ENCODE results near the gene PARD3B. TPM values are rescaled to one million over a fixed set of nuclear protein-coding genes. Genes with fewer than 3 reads are reported as not detected.

PARD3B gene
- total RNA-seq, 4 donors from 2014 or later = 6.5 to 17.3 (median 12.7) TPM

GRCh38 chr2:204988836-204989235, 443.6 kb downstream of the PARD3B start:
- DNase-seq (ENCODE audit: low spot score in 2 of 2) = no peak
- TF ChIP-seq POLR2A (IDR thresholded peaks at IDR 0.05) = no peak
- TF ChIP-seq, protein P1, sequence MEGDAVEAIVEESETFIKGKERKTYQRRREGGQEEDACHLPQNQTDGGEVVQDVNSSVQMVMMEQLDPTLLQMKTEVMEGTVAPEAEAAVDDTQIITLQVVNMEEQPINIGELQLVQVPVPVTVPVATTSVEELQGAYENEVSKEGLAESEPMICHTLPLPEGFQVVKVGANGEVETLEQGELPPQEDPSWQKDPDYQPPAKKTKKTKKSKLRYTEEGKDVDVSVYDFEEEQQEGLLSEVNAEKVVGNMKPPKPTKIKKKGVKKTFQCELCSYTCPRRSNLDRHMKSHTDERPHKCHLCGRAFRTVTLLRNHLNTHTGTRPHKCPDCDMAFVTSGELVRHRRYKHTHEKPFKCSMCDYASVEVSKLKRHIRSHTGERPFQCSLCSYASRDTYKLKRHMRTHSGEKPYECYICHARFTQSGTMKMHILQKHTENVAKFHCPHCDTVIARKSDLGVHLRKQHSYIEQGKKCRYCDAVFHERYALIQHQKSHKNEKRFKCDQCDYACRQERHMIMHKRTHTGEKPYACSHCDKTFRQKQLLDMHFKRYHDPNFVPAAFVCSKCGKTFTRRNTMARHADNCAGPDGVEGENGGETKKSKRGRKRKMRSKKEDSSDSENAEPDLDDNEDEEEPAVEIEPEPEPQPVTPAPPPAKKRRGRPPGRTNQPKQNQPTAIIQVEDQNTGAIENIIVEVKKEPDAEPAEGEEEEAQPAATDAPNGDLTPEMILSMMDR (IDR thresholded peaks at IDR 0.05) = no peak
- intact Hi-C loops (cut with DNase I; ENCODE audit: low total_unique reads) = no loop called here
- WGBS, 2 donors = 73 to 77% methylated on average over 3 of the region's 3 CpGs
- no peak overlapping the region for H3K4me3 ChIP-seq (ENCODE audit: low read depth, poor library complexity, severe bottlenecking)

- TF ChIP-seq POLR2A (IDR thresholded peaks at IDR 0.05) = no peak
- TF ChIP-seq, protein P1 (IDR thresholded peaks at IDR 0.05) = no peak
- 93 to 98% methylated on average over 1 of the region's 1 CpG for WGBS, 2 donors
- no peak overlapping the region for H3K4me3 ChIP-seq (ENCODE audit: low read depth, poor library complexity, severe bottlenecking)
- intact Hi-C loops (cut with DNase I; ENCODE audit: low total_unique reads) = no loop called here
- no peak for DNase-seq (ENCODE audit: low spot score in 2 of 2)
Measured at GRCh38 chr2:204989877-204990276, 444.6 kb downstream of the PARD3B start.

- TF ChIP-seq, protein P1 (IDR thresholded peaks at IDR 0.05) = no peak
- no peak for TF ChIP-seq POLR2A (IDR thresholded peaks at IDR 0.05)
- DNase-seq (ENCODE audit: low spot score in 2 of 2) = no peak
- intact Hi-C loops (cut with DNase I; ENCODE audit: low total_unique reads) = no loop called here
- no peak overlapping the region for H3K4me3 ChIP-seq (ENCODE audit: low read depth, poor library complexity, severe bottlenecking)
- 85% methylated on average over 8 of the region's 8 CpGs for WGBS, 2 donors
Measured at GRCh38 chr2:205001300-205001966, 456.2 kb downstream of the PARD3B start.

- H3K4me3 ChIP-seq (ENCODE audit: low read depth, poor library complexity, severe bottlenecking) = no peak overlapping the region
- intact Hi-C loops (cut with DNase I; ENCODE audit: low total_unique reads) = no loop called here
- no peak for DNase-seq (ENCODE audit: low spot score in 2 of 2)
- TF ChIP-seq, protein P1 (IDR thresholded peaks at IDR 0.05) = no peak
- no peak for TF ChIP-seq POLR2A (IDR thresholded peaks at IDR 0.05)
- 87 to 92% methylated on average over 3 of the region's 3 CpGs for WGBS, 2 donors
Measured at GRCh38 chr2:205002390-205002789, 457.1 kb downstream of the PARD3B start.

DNA sequence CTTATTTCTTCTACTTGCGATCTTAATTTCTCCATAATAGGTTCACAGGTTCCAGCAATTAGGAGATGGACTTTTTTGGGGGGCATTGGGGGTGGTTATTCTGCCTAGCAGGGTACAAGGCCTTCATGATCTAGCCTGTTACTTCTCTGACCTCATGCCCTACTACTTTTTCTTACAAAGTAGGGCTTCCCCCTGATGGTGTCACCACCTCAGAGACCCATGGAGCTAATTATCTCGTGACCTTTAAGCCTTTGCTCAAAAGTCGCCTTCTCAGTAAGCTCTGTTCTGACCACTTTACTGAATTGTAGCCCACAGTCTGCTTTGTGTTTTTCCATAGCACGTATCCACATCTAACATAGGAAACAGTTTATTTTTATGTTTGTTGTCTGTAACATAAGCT, 458.0 kb downstream of the PARD3B start:
- 83 to 86% methylated on average over 4 of the region's 4 CpGs for WGBS, 2 donors
- no peak for TF ChIP-seq POLR2A (IDR thresholded peaks at IDR 0.05)
- TF ChIP-seq, protein P1 (IDR thresholded peaks at IDR 0.05) = no peak
- H3K4me3 ChIP-seq (ENCODE audit: low read depth, poor library complexity, severe bottlenecking) = no peak overlapping the region
- DNase-seq (ENCODE audit: low spot score in 2 of 2) = no peak
- intact Hi-C loops (cut with DNase I; ENCODE audit: low total_unique reads) = no loop called here

- intact Hi-C loops (cut with DNase I; ENCODE audit: low total_unique reads) = no loop called here
- TF ChIP-seq, protein P1 (IDR thresholded peaks at IDR 0.05) = no peak
- TF ChIP-seq POLR2A (IDR thresholded peaks at IDR 0.05) = no peak
- no peak for DNase-seq (ENCODE audit: low spot score in 2 of 2)
- no peak overlapping the region for H3K4me3 ChIP-seq (ENCODE audit: low read depth, poor library complexity, severe bottlenecking)
- 39 to 90% methylated on average over 1 of the region's 1 CpG for WGBS, 2 donors
Measured at GRCh38 chr2:205010196-205010595, 464.9 kb downstream of the PARD3B start.

Data from lower leg skin (tissue), 4 donors.